NCI-H1694 (cell line): Measurements from ENCODE around the gene DPM2.
A peak's percentile ranks its signal among the peaks of the same experiment; 100 is the strongest.

Experiments
- DNase-seq: peaks from one replicate; lab custom pipeline; 2025; lab: John Stamatoyannopoulos, UW

Gene DPM2

DNA sequence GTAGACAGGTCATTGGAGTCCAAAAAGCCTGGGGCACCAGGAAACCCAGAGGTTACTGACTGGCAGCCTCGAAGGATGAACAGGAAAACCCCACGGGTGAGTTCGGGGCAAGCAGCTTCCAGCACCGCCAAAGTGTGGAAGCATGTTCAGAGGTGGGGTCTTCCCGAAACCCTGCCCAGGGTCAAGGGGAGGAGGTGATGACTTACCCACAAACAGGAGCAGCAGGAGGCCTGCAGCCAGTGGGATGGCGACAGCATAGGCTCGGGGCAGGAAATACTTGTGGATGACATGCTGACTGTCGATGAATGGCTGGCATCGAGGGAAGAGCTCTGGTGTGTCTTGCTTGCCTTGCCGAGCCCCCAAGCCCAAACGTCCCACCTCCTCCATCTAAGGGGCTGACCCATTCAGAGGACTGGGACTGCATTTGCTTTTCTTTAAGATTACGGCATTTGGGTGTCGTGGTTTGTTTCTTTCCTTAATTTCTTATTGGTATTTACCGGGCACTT lies 1.3 kb downstream of the DPM2 start:
- no peak for DNase-seq

DNA sequence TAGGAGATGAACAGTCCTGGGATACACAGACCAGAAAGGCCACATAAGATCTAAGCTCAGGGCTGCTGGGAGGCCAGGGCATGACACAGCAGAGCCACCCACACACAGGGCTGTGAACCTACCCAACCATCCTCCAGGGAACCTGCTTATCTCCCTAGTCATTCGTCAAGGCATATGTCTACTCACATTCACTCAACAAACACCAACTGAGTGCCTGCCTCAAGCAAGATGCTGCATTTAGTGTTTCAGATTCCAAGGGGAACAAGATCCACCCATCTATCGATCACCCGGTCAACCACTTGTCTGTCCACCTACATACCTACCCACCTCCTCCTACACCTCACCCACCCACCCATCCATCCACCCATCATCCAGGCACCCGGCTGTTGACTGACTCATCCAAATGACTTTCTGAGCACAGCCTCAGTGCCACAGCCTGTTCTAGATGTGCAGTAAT lies 1.9 kb downstream of the DPM2 start:
- DNase-seq = no peak

DNA sequence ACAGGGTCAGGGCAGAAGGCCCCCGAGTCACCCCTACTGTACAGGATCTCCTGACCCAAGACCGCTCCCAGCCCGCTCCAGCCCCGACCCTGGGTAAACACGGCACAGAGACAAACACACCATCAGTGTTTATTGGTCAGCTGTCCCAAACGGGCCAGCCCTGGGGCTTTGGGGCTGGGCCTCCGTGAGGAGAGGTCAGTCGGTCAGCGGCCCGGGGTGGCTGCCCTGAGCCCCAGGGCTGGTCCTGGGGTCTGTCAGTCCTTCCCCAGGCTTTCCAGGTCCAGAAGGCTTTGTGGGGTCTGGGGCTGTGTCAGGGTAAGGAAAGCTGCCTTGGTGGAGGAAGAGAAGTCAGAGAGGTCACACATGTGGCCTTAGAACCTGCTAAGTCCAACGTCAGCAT lies 2.7 kb downstream of the DPM2 start:
- DNase-seq = no peak

DNA sequence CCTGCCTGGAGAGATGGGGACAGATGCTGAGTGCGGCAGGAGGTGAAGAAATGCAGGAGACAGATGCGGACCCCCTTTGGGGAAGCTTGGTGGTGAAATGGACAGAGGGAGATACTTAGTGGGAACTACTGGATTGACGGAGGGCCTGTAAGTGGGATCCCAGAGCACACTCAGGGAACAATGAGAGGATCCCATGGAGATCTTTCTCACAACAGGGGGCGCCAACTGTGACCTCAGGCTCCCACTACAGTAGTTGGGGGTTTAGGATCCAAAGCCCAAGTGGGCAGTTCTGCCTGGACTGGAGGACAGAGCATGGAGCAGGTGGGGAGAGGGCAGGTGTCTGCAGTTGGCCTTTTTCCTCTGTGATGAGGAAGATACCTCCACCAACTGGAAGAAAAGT lies 3.4 kb downstream of the DPM2 start:
- no peak for DNase-seq

DNA sequence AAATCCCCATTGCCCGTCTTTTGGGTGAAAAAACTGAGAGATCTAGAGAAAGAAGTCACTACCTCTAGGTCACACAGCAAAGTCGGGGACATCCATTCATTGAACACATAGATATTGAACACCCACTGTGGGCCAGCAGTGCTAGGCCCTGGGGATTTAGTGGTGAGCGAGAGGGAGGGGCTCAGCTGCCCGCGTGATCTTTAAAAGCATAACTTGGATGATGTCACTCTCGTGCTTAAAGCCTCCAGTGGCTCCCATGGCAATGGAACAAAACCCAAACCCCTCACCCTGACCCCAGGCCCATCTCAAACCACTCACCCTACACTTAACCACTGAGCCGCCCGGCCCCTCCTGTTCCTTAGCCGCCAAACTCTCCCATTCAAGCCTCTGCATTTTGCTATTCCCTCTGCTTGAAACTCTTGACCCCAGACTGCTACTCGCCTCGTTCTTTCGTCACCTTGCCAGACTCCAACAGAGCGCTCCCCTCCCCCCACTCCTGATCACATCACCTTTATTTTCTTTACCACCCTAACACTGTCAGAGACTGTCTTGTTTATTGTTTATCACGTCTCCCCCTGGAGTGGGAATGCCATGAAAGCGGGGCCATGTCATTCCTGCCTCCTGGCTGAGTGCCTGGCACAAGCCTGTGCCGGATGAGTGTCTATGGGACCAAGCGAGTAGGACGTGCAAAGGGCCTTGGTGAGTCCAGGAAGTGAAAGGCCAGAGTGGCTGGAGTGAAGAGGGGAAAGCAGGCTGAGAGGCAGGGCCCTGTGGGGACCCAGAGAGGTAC lies 6.4 kb downstream of the DPM2 start:
- no peak for DNase-seq

DNA sequence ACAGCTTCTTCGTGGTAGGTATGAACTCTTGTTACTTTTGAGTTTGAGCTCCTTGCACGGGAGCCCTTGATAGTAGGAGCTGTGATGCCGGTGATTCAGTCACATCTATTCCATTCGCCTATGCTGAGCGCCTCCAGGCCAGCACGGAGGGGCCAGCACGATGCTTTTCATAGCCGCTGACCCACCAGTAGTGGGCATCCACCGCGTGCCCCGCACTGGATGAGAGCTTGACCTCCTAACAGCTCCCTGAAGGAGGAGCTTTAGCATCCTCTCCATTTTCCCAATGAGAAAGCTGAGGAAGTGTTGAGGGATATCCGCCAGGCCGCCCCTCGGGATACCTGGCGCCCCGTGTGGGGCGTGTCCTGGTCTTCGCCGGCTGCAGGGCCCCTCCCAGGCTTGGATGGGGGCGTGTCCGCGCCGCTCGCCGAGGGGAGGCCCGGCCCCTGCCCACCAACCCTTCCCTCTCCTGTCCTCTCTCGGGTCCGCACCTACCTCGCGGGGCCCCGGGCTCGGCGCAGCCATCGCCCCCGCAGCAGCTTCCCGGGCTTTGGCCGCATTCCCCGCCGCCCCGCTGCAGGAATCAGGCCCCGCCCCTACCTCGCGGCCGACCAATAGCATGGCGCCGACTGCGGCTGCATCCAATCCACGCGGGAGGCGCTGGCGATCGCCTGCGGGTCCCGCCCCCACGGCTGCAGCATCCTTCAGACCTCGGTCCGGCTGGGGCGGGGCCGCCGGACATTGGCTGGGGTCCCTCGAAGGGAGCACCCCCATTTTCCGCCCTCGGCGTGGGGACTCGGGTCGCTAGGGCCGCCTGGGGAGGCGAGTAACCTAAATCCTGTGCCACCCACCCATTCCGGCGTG lies 7.2 kb downstream of the DPM2 start, which contains the start of gene PIP5KL1:
Gene PIP5KL1, minus strand, starts transcription at position 547 of the 861 bp plus-strand sequence. Its CDS starts 25 bp downstream, at position 522.
- no peak for DNase-seq

DNA sequence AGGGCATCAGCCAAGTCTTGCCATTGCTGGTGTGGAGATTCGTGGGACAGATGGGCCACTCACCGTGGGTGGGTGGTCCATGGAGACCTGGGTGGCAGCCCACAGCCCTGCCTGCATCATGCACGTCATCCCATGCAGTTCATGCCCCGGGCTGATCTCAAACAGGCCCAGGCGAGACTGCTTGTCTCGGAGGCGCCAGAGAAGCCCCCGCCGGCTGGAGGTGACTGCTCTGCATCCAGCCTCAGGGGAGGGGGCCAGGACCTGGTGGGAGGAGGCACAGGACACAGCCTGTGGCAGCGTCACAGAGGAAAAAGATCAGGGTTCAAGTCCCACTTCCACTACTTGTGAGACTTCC lies 8.1 kb downstream of the DPM2 start:
- no peak for DNase-seq

DNA sequence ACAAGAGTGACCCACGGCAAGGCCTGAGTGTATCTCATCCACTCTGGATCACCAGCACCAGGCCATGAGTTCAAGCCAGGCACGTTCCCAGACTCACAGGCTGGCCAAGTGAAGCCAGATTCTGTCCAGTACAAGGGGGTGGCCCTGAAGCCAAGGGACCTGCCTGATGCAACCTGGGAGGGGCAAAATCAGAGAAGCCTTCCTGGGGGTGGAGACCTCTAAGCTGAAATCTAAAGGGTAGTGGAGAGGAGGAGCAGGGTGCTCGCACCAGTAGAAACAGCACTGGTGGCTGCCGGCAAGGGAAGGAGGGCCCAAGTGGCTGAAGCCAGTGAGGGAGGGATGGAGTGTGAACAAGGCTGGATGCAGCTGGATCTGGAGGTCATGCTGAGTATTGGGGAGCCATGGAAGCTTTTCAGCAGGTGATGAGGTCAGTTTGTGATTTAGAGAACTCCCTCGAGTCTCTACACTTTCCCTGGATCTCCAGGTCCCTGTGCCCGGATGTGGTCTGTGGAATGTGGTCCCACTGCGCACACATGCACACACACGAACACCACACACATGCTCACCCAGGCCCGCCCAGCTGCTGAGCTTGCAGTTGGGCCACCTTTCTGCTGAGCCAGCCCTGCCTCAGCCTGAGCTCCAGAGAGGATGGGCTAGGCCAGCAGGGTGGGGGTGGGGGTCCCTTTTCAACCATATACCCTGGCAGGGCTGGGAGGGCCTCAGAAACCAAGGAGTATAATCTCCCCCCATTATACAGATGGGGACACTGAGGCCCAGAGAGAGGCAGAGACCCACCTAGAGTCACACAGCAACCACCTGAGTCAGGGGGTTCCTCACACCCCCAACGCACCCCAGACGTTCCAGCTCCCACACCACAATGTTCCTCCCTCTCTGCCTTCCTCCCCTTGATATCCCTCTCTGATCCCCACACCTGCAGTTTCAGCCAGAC lies 8.7 kb downstream of the DPM2 start:
- DNase-seq = no peak

DNA sequence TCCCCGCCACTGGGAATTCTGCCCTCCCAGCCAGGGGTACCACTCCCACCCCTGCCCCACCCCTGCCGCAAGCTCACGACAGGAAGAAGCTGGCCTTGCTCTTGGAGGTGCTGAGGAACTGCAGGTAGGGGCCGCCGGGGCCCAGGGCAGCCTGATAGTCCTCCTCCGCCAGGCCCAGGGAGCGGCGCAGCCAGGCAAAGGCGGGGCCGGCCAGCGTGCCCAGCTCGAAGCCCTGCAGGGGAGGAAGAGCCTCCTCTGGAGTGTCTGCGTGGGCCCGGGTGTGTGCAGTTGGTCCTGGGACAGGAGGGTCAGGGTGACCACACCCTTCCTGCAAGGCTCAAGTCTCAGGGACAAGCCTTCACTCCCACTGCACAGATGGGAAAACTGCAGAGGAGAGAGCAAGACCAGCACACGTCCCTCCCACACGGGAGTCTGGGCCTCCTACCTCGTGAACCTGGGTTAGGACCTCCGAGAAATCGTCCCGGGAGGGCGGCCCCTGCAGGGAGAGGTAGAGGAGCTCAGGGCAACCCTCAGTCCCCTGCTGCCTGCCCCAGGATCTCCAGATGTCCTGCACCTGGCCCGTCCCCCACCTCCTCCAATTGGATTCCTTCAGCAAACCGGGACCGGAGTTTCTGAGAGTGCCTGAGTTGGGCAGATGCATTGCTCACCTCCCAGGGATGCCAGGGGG lies 9.5 kb downstream of the DPM2 start:
- no peak for DNase-seq

DNA sequence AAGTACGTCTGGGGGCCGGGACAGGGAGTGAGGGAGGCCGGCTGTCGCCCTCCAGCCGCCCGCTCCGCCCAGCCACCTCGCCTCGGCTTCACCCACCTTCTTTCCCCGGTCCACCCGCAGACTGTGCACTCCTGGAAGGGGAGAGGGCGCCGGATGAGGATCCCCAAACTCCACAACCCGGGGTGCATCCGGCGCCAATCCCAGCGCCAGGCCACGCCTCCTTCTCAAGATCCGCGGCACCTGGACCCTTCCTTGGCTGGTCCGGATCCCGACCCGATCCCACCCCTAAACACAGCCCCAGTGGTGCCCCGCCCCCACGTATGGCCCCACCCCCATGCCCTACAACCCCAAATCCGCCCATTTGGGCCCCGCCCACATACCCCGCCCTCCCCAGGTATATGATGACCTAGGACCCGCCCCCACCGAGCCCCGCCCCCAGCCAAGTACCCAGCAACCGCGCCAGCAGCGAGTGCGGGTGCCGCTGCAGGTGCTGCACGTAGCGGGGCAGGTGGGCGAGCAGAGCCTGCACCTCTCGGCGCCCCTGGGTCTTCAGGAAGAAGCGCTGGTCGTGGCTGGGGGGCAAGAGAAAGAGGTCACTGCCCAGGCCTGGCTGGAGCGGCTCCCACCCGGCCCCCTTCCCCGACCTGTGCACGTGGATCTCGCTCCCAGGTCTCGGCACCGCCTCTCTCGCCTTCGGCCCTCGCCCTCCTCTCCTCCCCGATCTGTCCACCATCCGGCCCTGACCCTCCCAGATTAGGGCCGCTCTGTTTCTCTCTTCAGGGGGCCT lies 10.3 kb downstream of the DPM2 start:
- DNase-seq = no peak

DNA sequence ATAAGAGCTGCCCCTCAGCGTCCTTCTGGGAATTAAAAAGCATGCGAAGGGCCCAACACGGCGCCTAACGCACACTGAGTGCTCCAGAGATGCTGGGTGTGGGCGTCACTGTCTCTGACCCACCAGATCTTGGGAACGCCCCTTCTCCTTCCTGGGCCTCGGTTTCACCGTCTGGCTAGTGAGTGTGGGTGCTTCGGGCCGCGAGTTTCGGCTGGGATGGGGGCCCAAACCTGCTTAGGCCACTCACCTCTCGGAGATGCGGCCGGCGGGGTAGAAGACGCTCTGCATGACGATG lies 10.8 kb downstream of the DPM2 start:
- DNase-seq = no peak

DNA sequence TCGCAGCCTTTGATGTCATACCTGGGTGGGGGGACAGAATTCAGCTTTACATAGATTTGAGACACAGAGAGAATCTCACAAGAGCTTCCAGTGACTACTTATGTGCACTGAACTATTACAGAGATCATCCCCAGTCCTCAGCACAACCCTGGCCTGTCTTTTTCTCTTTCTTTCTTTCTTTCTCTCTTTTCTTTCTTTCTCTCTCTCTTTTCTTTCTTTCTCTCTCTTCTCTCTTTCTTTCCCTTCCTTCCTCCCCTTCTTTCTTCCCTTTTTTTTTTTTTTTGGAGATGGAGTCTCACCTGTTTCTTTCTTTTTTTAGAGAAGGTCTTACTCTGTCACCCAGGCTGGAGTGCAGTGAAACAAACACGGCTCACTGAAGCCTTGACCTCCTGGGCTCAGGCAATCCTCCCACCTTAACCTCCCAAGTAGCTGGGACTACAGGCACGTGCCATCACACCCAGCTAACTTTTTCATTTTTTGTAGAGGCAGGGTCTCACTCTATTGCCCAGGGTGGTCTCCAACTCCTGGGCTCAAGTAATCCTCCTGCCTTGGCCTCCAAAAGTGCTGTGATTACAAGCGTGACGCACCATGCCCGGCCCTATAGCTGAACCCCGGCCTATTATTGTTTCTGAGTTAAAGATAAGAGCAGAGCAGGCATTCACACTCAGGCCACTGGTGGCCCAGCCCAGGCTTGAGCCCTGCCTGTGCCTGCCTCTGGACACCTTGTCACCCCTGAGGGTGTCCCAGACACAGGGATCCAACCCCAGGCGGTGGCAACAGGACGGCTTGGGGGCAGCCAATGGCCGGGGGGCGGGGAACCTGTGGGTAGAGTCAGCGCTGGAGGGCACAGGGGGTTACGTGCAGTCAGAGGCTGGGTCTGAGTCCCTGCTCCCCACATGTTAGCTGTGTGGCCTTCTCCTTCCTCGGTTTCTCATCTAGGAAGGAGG lies 11.4 kb downstream of the DPM2 start:
- no peak for DNase-seq

DNA sequence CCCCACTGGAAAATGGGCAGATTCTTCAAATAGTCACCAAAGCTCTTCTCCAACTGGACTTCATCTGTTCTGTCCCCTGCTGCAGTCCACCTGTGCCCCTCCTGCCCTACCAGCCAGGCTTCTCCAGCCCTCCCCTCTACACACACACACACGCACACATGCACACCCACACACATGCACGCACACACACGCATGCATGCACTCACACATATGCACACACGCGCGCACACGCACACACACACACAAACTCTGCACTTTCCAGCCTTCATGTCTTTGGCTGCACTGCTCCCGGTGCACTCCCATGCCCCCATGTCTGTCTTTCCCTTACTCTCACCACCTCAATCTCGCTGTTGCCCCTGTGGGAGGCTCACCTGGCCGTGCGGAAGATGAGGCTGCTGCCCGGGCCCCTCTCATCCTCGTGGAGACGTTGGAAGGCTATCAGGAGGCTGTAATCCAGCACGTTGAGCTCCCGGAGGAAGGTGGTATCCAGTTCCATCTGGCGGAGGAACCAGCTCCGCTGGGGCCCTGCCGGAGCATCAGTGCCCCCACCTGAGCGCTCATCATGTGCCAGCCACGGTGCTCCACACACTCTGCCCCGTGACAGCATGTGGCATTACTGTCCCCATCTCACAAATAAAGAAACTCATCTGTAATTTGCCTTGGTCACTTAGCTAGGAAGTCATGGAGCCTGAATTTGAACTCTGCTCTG lies 12.8 kb downstream of the DPM2 start:
- DNase-seq = no peak

DNA sequence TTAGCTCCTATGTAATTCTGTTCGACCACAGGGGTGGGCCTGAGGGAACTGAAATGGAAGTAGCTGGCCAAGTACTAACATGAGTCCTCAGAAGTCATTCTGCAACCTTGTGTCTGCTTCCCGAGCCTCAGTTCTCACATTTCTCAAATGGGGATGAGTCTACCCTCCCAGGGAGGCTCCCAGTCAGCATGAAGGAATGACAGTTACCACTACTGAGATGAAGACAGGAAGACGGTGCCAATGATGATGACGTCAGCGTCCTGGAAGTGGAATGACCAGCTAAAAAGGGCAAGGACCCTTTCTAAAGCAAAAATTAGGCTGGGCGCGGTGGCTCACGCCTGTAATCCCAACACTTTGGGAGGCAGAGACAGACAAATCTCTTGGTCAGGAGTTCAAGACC lies 13.9 kb downstream of the DPM2 start:
- DNase-seq = no peak

DNA sequence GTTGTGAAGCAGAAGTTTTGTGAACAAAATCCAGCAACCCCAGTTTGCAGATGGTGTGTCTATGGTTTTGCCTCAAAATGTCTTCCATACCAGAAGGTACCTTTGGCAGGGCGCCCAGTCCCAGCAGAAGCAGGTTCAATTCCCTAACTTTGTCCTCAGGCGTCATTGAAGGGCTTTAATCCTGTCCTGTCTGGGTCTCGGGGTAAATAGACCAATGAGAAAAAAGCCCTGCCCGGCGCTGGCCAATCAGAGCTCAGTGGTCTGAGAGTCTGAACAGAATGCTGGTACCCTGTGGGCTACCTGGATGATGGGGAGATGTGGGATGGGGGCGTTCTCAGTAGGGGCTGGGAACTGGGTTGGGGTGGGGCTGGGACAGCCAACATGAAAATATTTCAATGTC lies 14.6 kb downstream of the DPM2 start:
- DNase-seq = peak; percentile 36

DNA sequence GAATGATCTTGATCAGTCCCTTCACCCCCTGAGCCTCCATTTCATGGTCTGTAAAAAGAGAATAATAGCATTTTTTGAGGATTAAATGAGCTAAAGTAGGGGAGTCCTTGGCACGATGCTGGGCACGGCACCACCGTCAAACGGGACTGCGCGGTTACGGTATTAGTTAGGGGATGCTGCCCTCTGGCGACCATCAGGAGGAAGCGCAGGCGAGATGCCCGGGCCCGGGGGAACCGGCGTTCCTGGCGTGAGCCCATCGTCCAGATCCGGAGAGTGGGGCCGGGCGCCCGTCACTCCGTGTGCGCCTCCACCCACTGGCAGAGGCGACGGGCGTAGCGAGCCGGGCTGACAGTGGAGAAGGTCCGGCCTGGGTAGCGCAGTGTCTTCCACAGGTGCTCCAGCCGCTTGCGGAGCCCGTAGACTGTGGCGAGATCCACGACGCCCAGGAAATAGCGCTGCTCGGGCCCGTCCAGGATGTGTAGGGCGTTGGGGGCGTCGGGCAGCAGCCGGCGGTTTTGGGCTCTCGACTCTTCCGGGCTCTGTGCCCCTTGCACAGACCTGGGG lies 16.0 kb downstream of the DPM2 start:
- DNase-seq = no peak

DNA sequence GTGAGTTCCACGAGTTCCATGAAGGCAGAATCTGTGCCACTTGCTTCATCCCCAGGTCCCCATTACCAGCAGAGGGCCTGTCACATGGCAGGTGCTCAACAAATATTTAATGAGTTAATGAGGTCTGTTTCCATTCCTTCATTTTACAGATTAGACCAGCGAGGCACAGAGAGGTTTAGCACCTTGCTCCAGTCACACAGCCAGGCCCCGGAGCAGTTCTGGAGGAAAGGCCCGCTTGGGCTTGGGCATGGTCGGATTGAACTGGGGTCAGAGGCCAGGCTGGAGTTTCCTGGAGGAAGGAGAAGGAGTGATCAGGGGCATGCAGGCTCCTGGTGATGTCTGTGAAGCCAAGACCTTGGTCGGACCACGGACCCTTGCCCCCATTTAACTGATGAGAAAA lies 16.9 kb downstream of the DPM2 start:
- DNase-seq = no peak

DNA sequence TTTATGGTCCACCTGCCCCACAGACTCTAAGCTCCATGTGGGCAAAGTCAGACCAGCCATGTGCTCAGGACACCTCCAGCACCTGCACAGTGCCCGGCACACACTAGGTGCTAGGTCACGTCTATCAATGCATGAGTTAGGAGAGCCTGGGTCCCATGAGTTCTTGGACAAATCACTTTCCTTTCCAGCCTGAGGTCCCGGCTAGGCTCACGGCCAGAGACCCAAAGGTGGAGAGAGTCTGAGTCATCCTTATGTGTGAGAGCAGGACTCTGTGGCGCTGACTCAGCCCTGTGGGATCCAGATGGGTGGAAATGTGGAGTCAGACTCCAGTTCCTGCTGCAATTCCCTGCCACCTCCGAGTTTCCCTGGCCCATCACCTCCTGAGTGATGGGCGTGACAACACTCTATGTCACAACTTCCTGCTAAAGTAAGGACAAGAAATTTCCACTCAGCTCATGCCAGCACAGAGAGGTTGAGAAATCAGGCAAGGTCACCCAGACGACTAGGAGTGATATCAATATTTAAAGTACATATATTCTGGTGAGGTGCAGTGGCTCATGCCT lies 18.3 kb downstream of the DPM2 start:
- no peak for DNase-seq
